ENCODE data around the gene PXDN.
"Not testable (repeated sequence)": the region's sequence is repeated elsewhere in the genome, so short reads cannot be mapped to it uniquely, and the experiment has no call there.

The PXDN gene

DNA sequence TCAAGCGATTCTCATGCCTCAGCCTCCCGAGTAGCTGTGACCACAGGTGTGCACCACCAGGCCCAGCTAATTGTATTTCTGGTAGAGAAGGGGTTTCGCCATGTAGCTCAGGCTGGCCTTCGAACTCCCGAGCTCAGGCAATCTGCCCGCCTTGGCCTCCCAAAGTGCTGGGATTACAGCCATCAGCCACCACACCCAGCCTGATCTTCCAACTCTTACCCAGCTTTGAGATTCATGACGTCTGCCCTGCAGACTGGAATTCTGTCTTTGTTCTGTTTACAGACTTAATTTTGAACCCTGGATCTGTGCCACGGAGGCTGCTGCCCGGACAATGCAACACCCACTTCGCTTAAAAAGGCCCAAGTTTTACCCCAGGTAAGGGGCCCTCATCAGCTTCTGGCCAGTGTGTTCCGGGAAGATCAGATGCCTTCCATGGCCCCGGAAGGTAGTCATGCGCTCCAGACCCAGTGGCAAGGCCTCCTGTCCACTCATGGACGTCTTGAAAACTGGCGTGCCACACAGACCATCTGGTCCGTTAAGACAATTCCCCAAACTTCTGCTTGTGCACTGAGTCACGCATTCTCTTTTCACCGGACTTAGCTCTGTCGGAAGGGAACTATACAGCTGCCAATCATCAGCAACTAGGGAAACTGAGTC is 5.5 kb downstream of the PXDN start:
- TF ChIP-seq CTCF (conservative IDR thresholded peaks at IDR 0.05; ENCODE audit: low read depth, low read length): no peak
- no peak overlapping the region for H3K4me3 ChIP-seq (ENCODE audit: low read depth, low read length)

GRCh38 chr2:1738163-1738562 is 6.2 kb downstream of the PXDN start:
- no peak for TF ChIP-seq CTCF (conservative IDR thresholded peaks at IDR 0.05; ENCODE audit: low read depth, low read length)
- no peak overlapping the region for H3K4me3 ChIP-seq (ENCODE audit: low read depth, low read length)

More for the DNA sequence above, 5.5 kb downstream of the PXDN start:
- DNase-seq (ENCODE audit: low read depth): no peak

GRCh38 chr2:1736997-1737480 is 7.3 kb downstream of the PXDN start:
- peak; percentile 79 for DNase-seq (ENCODE audit: low read depth)
- no peak for TF ChIP-seq CTCF (conservative IDR thresholded peaks at IDR 0.05; ENCODE audit: low read depth, low read length)
- H3K4me3 ChIP-seq (ENCODE audit: low read depth, low read length): no peak overlapping the region

More at GRCh38 chr2:1738163-1738562, 6.2 kb downstream of the PXDN start:
- DNase-seq (ENCODE audit: low read depth): no peak

DNA sequence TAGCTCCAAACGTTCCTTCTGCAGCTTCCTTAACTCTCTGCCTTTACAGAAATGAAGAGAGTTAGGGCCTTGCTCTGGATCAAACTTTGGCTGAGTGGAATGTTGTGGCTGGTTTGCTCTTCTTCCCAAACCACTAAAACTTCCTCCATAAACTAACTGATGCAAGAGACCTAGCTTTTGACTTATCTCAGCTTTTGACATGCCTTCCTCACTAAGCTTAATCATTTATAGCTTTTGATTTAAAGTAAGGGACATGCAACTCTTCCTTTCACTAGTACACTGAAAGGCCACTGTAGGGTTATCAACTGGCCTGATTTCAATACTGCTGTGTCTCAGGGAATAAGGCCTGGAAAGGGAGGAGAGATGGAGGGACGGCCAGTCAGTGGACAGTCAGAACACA is 8.3 kb downstream of the PXDN start:
- no peak overlapping the region for H3K4me3 ChIP-seq (ENCODE audit: low read depth, low read length)
- DNase-seq (ENCODE audit: low read depth): peak; percentile 41
- TF ChIP-seq CTCF (conservative IDR thresholded peaks at IDR 0.05; ENCODE audit: low read depth, low read length): no peak

GRCh38 chr2:1733298-1733697 is 11.0 kb downstream of the PXDN start:
- not testable (repeated sequence) for H3K4me3 ChIP-seq (ENCODE audit: low read depth, low read length); DNase-seq (ENCODE audit: low read depth)

DNA sequence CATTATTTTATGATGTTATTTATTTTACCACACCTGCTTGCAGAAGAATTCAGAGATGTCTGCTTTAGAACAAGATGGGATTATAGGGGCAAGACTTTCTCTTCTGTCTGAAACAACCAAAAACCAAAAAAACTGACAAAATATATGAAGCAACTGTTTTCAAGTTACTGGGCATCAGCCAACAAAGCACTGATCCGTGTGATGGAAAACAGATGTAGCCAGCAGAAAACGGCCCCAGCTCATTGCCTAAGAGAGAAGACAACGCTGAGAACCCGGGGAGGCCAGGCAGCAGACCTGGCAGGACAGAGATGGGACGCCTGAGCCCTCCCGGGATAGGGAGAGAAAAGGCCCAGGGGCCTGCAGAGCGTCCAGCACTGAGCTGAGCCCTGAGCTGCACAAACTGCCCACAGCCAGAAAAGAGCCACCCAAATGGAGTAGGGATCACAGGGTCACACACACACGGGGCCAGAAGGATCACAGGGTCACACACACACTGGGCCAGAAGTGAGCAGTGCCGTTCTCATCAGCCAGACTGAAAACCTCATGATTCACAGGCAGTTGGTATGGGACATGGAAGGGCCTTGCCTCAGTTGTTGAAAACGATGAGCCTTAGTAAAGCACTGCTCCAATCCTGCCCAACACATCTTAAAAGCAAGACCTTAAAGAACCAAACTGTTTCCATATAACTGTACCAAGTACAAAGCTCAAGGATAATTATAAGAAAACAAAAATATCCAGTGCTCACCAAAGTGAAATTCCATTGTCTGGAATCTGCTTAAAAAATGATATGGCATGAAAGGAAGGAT is 12.1 kb downstream of the PXDN start:
- peak; percentile 92 for DNase-seq (ENCODE audit: low read depth)
- no peak overlapping the region for H3K4me3 ChIP-seq (ENCODE audit: low read depth, low read length)
- no peak for TF ChIP-seq CTCF (conservative IDR thresholded peaks at IDR 0.05; ENCODE audit: low read depth, low read length)

DNA sequence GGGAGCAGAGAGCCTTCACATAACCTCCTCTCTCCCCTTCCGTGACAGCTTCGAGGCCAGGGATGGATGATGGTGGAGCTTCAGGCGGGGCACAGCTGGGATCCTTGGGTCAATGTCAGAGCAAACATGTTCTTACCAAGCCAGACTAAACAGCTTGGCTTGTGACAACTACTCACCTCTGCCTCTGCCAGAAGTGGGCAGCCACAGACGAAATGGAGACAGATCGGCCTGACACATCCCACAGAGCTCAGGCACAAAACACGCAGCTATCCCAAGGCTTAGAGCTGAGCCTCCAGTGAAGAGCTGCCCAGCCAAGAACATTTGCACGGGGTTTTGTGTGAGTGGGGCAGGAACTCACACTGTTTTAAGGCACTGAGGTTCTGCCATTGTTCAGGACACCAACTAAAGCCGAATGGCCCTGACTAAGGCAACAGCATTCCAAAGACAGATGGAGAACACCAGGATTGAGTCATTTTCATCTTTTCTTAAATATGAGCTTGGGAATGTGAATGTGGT is 12.8 kb downstream of the PXDN start:
- peak; percentile 81 for DNase-seq (ENCODE audit: low read depth)
- TF ChIP-seq CTCF (conservative IDR thresholded peaks at IDR 0.05; ENCODE audit: low read depth, low read length): no peak
- H3K4me3 ChIP-seq (ENCODE audit: low read depth, low read length): no peak overlapping the region

Data from choroid plexus epithelial cell (primary cell).